ENCODE results near the gene PDE12. TPM values are rescaled to one million over a fixed set of nuclear protein-coding genes. Genes with fewer than 3 reads are reported as not detected.
A peak's percentile ranks its signal among the peaks of the same experiment; 100 is the strongest.

The PDE12 gene
- total RNA-seq, 1 donor from 2014 or later = 15.3 TPM

DNA sequence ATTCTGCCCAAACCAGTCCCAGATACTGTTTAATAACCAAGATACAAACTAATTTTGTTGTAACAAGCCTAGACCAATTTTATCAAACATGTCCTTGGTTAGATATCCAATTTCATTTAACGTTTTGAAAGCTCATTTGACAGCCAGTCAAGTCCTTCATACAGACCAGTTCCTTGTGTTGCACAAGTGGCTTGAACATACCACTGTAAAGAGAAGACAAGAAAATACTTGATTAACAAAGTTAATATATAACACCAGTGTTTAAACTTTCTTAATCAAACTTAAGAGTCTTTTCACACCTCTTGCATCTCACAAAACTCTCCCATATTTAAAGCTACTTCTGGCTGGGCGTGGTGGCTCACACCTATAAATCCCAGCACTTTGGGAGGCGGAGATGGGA, 16.0 kb downstream of the PDE12 start:
- Mint-ChIP-seq H3K27ac (ENCODE audit: unreplicated experiment) (no peak overlapping the region), H3K9me3 (ENCODE audit: unreplicated experiment) (no peaks in the 10 kb centered on the region), H3K27me3 (ENCODE audit: unreplicated experiment) (no peaks in the 10 kb centered on the region), H3K36me3 (ENCODE audit: unreplicated experiment) (peaks cover 41% of the 10 kb centered on the region), H3K4me3 (ENCODE audit: unreplicated experiment) (no peak overlapping the region), H3K4me1 (ENCODE audit: unreplicated experiment) (peaks cover 2% of the 10 kb centered on the region)
- no peak for TF ChIP-seq CTCF (IDR thresholded peaks at IDR 0.05)
- no peak for DNase-seq (ENCODE audit: extremely low spot score, unreplicated experiment)

DNA sequence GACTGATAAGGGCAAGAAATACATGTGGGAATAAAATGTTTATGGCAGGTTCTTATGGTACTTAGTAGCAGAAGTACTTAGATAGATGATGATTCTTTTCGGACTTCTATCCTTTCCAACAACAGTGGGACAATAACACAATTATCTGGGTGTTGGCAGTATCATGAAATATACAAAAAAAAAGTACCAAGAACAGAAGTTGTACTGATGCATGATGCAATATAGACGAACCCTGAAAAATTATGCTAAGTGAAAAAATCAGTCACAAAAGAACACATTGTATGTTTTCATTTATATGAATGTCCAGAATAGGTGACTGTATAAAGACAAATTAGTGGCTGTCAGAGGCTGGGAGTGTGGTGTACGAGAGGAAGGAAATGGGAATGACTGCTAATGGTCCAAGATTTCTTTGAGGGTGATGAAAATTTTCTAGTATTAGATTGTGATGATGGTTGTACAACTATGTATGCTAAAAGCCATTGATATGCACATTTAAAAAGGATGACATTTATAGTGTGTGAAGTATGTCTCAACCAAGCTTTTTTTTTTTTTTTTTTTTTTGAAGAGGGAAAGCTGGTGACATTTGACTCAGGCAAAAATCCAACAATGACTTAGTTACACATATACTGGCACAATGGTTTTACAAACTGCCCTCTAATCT, 20.0 kb downstream of the PDE12 start:
- Mint-ChIP-seq H3K9me3 (ENCODE audit: unreplicated experiment) (no peaks in the 10 kb centered on the region), H3K36me3 (ENCODE audit: unreplicated experiment) (peaks cover 49% of the 10 kb centered on the region), H3K4me3 (ENCODE audit: unreplicated experiment) (no peak overlapping the region), H3K27ac (ENCODE audit: unreplicated experiment) (no peak overlapping the region), H3K4me1 (ENCODE audit: unreplicated experiment) (peaks cover 4% of the 10 kb centered on the region), H3K27me3 (ENCODE audit: unreplicated experiment) (no peaks in the 10 kb centered on the region)
- TF ChIP-seq CTCF (IDR thresholded peaks at IDR 0.05) = no peak
- DNase-seq (ENCODE audit: extremely low spot score, unreplicated experiment) = no peak

GRCh38 chr3:57577801-57578200, 21.7 kb downstream of the PDE12 start:
- peaks cover 7% of the 10 kb centered on the region for H3K4me1 Mint-ChIP-seq (ENCODE audit: unreplicated experiment)
- peaks cover 45% of the 10 kb centered on the region for H3K36me3 Mint-ChIP-seq (ENCODE audit: unreplicated experiment)
- no peak overlapping the region for H3K4me3 Mint-ChIP-seq (ENCODE audit: unreplicated experiment)
- H3K9me3 Mint-ChIP-seq (ENCODE audit: unreplicated experiment) = no peaks in the 10 kb centered on the region
- no peak for DNase-seq (ENCODE audit: extremely low spot score, unreplicated experiment)
- no peaks in the 10 kb centered on the region for H3K27me3 Mint-ChIP-seq (ENCODE audit: unreplicated experiment)
- no peak for TF ChIP-seq CTCF (IDR thresholded peaks at IDR 0.05)
- peak overlapping the region; percentile 10 for H3K27ac Mint-ChIP-seq (ENCODE audit: unreplicated experiment)

DNA sequence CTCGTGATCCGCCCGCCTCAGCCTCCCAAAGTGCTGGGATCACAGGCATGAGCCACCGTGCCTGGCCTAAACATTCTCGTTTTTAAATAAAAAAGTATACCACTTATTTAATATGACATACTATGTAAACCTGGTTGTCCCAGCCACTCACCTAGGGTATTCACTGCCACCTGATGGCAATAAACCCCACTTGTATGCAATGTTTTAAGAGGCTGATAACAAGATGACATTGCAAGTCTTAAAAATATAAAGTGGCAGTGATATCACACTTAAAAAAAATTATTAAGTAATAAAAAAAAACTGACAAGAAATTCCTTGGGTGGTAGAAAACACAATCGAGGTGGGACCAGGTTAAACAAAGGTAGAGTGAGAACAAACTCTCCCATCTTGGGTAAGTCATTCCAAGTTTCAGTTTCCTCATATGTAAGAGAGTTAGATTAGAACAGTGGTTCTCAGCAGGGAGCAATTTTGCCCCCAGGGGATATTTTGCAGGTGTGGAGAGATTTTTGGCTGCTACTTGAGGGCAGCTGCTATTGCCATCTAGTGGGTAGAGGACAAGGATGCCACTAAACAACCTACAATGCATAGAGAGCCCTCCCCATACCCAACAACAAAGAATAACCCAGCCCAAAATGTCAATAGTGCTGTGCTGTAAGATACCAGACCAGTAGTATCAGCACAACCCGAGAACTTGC, 26.5 kb downstream of the PDE12 start:
- Mint-ChIP-seq H3K27ac (ENCODE audit: unreplicated experiment) (peak overlapping the region; percentile 50), H3K27me3 (ENCODE audit: unreplicated experiment) (no peaks in the 10 kb centered on the region), H3K4me1 (ENCODE audit: unreplicated experiment) (peaks cover 26% of the 10 kb centered on the region), H3K9me3 (ENCODE audit: unreplicated experiment) (no peaks in the 10 kb centered on the region), H3K36me3 (ENCODE audit: unreplicated experiment) (peaks cover 30% of the 10 kb centered on the region), H3K4me3 (ENCODE audit: unreplicated experiment) (no peak overlapping the region)
- TF ChIP-seq CTCF (IDR thresholded peaks at IDR 0.05) = peak; percentile 29
- no peak for DNase-seq (ENCODE audit: extremely low spot score, unreplicated experiment)

- peaks cover 31% of the 10 kb centered on the region for H3K4me1 Mint-ChIP-seq (ENCODE audit: unreplicated experiment)
- TF ChIP-seq CTCF (IDR thresholded peaks at IDR 0.05) = no peak
- no peak overlapping the region for H3K27ac Mint-ChIP-seq (ENCODE audit: unreplicated experiment)
- peaks cover 25% of the 10 kb centered on the region for H3K36me3 Mint-ChIP-seq (ENCODE audit: unreplicated experiment)
- no peak overlapping the region for H3K4me3 Mint-ChIP-seq (ENCODE audit: unreplicated experiment)
- no peak for DNase-seq (ENCODE audit: extremely low spot score, unreplicated experiment)
- no peaks in the 10 kb centered on the region for H3K27me3 Mint-ChIP-seq (ENCODE audit: unreplicated experiment)
- no peaks in the 10 kb centered on the region for H3K9me3 Mint-ChIP-seq (ENCODE audit: unreplicated experiment)
Measured at GRCh38 chr3:57583544-57583943, 27.5 kb downstream of the PDE12 start.

Measured in osteocyte (in vitro differentiated cells).